ENCODE measurements around the gene KRT37. TPM values are rescaled to one million over a fixed set of nuclear protein-coding genes. Genes with fewer than 3 reads are reported as not detected.

The KRT37 gene
- not detected in 2 replicates for total RNA-seq (2022)
- Bru-seq, nascent RNA: percentile 11 among the genes with signal in this experiment
- percentile 16 among the genes with signal in this experiment for BruChase-seq, experiment 1, labeled RNA remaining after a 6-hour chase
- not detected for BruChase-seq, experiment 2, labeled RNA remaining after a 2-hour chase
- long read RNA-seq: 0 reads

DNA sequence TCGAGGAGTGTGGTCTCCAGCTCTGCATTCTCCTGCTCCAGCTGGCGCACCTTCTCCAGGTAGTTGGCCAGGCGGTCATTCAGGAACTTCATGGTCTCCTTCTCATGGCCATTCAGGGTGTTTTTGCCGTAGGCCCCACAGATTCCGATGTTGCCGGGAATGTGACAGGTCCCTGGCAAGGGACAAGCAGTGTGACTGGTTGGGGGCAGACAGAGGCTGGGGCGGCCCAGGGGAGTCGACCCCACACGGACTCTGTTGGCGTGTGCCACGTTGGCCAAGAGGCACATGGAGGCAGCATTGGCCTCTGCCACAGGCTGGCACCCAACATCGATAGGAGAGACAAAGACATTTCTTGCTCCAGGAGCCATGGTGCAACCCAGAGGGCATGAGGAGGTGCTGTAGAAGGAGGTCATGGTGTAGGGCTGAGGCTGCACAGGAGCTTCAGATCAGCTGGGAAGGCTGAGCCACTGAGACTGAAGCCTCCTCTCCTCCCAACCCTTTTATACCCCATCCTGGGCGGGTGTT is at the start of gene KRT37:
TSS of gene KRT37 (minus strand) at position 475 of the 525 bp plus-strand sequence. CDS start at position 413, 62 bp downstream.
- BruUV-seq (replicated peaks): no TSS peak
- CTCF ChIA-PET: interaction anchor here (0.6 kb wide), 1 partner anchor 850 kb away, joined by 4 read pairs; no protein-coding TSS in a partner anchor

GRCh38 chr17:41468346-41468745 is 44.0 kb upstream of the KRT37 start:
- CTCF ChIA-PET: no interaction called here
- Mint-ChIP-seq H3K4me1 (ENCODE audit: low read depth, unreplicated experiment) (peaks cover 13% of the 10 kb centered on the region), H3K27me3 (ENCODE audit: unreplicated experiment) (peaks cover 18% of the 10 kb centered on the region), H3K9me3 (ENCODE audit: low read depth, unreplicated experiment) (peaks cover 3% of the 10 kb centered on the region), H3K4me3 (ENCODE audit: low read depth, unreplicated experiment) (no peak overlapping the region), H3K27ac (ENCODE audit: unreplicated experiment) (no peak overlapping the region), H3K36me3 (ENCODE audit: insufficient read depth, unreplicated experiment) (peaks cover 5% of the 10 kb centered on the region)
- intact Hi-C loops (cut with micrococcal nuclease; ENCODE audit: unreplicated experiment): no loop called here
- DNase-seq: no peak
- BruUV-seq (replicated peaks): no TSS peak
- TF ChIP-seq, protein P1, sequence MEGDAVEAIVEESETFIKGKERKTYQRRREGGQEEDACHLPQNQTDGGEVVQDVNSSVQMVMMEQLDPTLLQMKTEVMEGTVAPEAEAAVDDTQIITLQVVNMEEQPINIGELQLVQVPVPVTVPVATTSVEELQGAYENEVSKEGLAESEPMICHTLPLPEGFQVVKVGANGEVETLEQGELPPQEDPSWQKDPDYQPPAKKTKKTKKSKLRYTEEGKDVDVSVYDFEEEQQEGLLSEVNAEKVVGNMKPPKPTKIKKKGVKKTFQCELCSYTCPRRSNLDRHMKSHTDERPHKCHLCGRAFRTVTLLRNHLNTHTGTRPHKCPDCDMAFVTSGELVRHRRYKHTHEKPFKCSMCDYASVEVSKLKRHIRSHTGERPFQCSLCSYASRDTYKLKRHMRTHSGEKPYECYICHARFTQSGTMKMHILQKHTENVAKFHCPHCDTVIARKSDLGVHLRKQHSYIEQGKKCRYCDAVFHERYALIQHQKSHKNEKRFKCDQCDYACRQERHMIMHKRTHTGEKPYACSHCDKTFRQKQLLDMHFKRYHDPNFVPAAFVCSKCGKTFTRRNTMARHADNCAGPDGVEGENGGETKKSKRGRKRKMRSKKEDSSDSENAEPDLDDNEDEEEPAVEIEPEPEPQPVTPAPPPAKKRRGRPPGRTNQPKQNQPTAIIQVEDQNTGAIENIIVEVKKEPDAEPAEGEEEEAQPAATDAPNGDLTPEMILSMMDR (IDR thresholded peaks at IDR 0.05; ENCODE audit: unreplicated experiment): no peak

More for the DNA sequence above, at the start of gene KRT37:
- no peak within 1 kb of the TSS for H3K27ac Mint-ChIP-seq (ENCODE audit: unreplicated experiment)
- TF ChIP-seq, protein P1 (IDR thresholded peaks at IDR 0.05; ENCODE audit: unreplicated experiment): no peak
- DNase-seq: no peak
- intact Hi-C loops (cut with micrococcal nuclease; ENCODE audit: unreplicated experiment): no loop called here
- no peak within 1 kb of the TSS for H3K4me3 Mint-ChIP-seq (ENCODE audit: low read depth, unreplicated experiment)
- peaks cover 27% of the 10 kb centered on the region for H3K4me1 Mint-ChIP-seq (ENCODE audit: low read depth, unreplicated experiment)
- no peaks in the 10 kb centered on the region for H3K27me3 Mint-ChIP-seq (ENCODE audit: unreplicated experiment)
- no peaks in the 10 kb centered on the region for H3K36me3 Mint-ChIP-seq (ENCODE audit: insufficient read depth, unreplicated experiment)
- H3K9me3 Mint-ChIP-seq (ENCODE audit: low read depth, unreplicated experiment): no peaks in the 10 kb centered on the region

DNA sequence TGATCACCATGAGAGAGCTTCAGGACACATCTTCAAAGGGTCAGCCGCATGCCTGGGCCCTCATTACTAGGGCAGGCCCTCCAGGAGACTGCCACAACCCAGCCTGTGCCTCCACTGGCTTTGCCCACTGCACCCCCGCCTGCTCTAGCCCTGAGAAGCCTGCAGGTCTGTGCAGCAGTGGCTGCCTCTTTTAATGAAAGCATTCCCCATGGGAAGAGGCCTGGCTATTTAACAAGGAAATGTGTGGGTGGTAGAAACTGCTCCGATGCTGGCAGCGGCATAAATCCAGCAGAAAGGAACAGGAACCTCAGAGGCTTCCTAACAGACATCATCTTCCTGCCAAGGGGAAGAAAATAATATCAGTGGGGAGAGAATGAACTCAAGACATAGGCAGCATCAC is 43.2 kb upstream of the KRT37 start:
- BruUV-seq (replicated peaks): no TSS peak
- peaks cover 3% of the 10 kb centered on the region for H3K9me3 Mint-ChIP-seq (ENCODE audit: low read depth, unreplicated experiment)
- no peak overlapping the region for H3K4me3 Mint-ChIP-seq (ENCODE audit: low read depth, unreplicated experiment)
- peaks cover 10% of the 10 kb centered on the region for H3K27me3 Mint-ChIP-seq (ENCODE audit: unreplicated experiment)
- no peak for DNase-seq
- intact Hi-C loops (cut with micrococcal nuclease; ENCODE audit: unreplicated experiment): no loop called here
- CTCF ChIA-PET: no interaction called here
- TF ChIP-seq, protein P1 (IDR thresholded peaks at IDR 0.05; ENCODE audit: unreplicated experiment): no peak
- peaks cover 5% of the 10 kb centered on the region for H3K36me3 Mint-ChIP-seq (ENCODE audit: insufficient read depth, unreplicated experiment)
- H3K4me1 Mint-ChIP-seq (ENCODE audit: low read depth, unreplicated experiment): peaks cover 13% of the 10 kb centered on the region
- no peak overlapping the region for H3K27ac Mint-ChIP-seq (ENCODE audit: unreplicated experiment)

DNA sequence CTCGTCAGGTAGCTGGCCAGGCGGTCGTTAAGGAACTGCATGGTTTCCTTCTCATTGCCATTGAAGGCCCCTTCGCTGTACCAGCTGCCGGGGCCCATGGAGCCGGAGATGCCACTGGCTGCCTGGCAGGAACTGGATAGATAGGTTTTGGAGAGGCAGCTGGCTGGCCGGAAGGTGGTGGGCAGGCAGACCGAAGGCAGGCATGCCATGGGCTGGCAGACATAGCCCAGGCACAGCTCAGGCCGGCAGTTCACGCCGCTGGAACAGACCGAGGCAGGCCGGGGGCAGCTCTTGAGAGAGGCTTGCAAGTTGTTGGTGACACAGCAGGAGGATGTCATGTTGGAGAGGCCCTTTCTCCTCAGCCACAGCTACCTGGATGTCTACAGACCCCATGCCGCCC is 42.6 kb upstream of the KRT37 start, which contains the start of gene KRT32:
TSS of gene KRT32 (minus strand) at position 399 of the 400 bp plus-strand sequence. CDS start at position 338, 61 bp downstream.
- Mint-ChIP-seq H3K27me3 (ENCODE audit: unreplicated experiment) (peaks cover 8% of the 10 kb centered on the region), H3K9me3 (ENCODE audit: low read depth, unreplicated experiment) (peaks cover 3% of the 10 kb centered on the region), H3K4me3 (ENCODE audit: low read depth, unreplicated experiment) (no peak within 1 kb of the TSS), H3K4me1 (ENCODE audit: low read depth, unreplicated experiment) (peaks cover 13% of the 10 kb centered on the region), H3K36me3 (ENCODE audit: insufficient read depth, unreplicated experiment) (peaks cover 5% of the 10 kb centered on the region), H3K27ac (ENCODE audit: unreplicated experiment) (no peak within 1 kb of the TSS)
- DNase-seq: no peak
- intact Hi-C loops (cut with micrococcal nuclease; ENCODE audit: unreplicated experiment): no loop called here
- CTCF ChIA-PET: no interaction called here
- TF ChIP-seq, protein P1 (IDR thresholded peaks at IDR 0.05; ENCODE audit: unreplicated experiment): no peak
- BruUV-seq (replicated peaks): no TSS peak

All from Calu3 (cell line).